ENCODE measurements around the gene FREM1.

Gene FREM1

GRCh38 chr9:14793389-14793788, 116.8 kb downstream of the FREM1 start:
- H3K27ac Mint-ChIP-seq = no peak overlapping the region
- no peaks in the 10 kb centered on the region for H3K36me3 Mint-ChIP-seq (ENCODE audit: low read depth)
- H3K9me3 Mint-ChIP-seq = no peaks in the 10 kb centered on the region
- DNase-seq = no peak
- no peak overlapping the region for H3K4me3 Mint-ChIP-seq
- H3K27me3 Mint-ChIP-seq = peaks cover 21% of the 10 kb centered on the region
- H3K4me1 Mint-ChIP-seq (ENCODE audit: low read depth) = no peaks in the 10 kb centered on the region

DNA sequence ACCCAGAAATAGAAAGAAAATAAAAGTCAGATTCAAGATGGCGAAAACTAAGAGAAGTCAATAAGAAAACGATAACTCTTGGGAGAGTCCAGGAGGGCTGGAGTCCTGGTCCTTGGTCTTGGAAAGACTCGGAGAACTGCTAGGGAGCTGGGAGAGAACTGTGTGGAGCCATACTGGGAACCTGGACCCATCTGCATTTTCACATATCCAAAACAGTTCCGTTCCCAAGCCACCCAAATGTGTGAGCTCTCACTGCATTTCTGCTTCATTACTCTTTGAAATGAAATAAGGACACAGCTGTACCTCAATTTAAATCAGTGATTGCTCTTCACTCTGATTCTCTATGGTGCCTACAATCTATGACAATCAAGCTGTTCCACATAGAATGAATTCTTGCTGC, 119.6 kb downstream of the FREM1 start:
- H3K4me1 Mint-ChIP-seq (ENCODE audit: low read depth) = no peaks in the 10 kb centered on the region
- H3K4me3 Mint-ChIP-seq = no peak overlapping the region
- no peak for DNase-seq
- no peaks in the 10 kb centered on the region for H3K36me3 Mint-ChIP-seq (ENCODE audit: low read depth)
- peaks cover 21% of the 10 kb centered on the region for H3K27me3 Mint-ChIP-seq
- no peak overlapping the region for H3K27ac Mint-ChIP-seq
- no peaks in the 10 kb centered on the region for H3K9me3 Mint-ChIP-seq

DNA sequence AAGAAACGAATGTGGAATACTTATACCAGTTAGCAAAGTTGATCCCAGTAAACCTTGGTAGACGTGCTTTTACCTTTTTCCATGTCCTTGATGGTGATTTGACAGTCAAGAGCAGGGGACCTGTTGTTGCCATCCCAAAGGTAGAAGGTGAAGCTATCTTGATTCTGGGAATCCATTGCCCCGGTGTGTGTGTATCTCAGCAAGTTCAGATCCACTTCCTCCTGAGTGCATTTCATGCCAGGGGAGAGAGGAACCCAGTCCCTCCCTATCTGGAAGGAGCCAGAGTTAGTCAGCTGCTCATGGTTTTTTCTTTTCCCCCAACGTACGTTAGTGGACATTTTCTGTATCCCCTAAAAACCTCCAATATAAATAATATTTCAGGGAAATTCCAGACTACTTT, 121.4 kb downstream of the FREM1 start:
- Mint-ChIP-seq H3K36me3 (ENCODE audit: low read depth) (no peaks in the 10 kb centered on the region), H3K27ac (no peak overlapping the region), H3K9me3 (no peaks in the 10 kb centered on the region), H3K4me3 (no peak overlapping the region), H3K4me1 (ENCODE audit: low read depth) (no peaks in the 10 kb centered on the region), H3K27me3 (peaks cover 15% of the 10 kb centered on the region)
- DNase-seq = no peak

GRCh38 chr9:14783358-14783757, 126.9 kb downstream of the FREM1 start:
- Mint-ChIP-seq H3K9me3 (no peaks in the 10 kb centered on the region), H3K4me1 (ENCODE audit: low read depth) (no peaks in the 10 kb centered on the region), H3K27me3 (peaks cover 7% of the 10 kb centered on the region), H3K4me3 (no peak overlapping the region), H3K36me3 (ENCODE audit: low read depth) (no peaks in the 10 kb centered on the region), H3K27ac (no peak overlapping the region)
- DNase-seq = no peak

DNA sequence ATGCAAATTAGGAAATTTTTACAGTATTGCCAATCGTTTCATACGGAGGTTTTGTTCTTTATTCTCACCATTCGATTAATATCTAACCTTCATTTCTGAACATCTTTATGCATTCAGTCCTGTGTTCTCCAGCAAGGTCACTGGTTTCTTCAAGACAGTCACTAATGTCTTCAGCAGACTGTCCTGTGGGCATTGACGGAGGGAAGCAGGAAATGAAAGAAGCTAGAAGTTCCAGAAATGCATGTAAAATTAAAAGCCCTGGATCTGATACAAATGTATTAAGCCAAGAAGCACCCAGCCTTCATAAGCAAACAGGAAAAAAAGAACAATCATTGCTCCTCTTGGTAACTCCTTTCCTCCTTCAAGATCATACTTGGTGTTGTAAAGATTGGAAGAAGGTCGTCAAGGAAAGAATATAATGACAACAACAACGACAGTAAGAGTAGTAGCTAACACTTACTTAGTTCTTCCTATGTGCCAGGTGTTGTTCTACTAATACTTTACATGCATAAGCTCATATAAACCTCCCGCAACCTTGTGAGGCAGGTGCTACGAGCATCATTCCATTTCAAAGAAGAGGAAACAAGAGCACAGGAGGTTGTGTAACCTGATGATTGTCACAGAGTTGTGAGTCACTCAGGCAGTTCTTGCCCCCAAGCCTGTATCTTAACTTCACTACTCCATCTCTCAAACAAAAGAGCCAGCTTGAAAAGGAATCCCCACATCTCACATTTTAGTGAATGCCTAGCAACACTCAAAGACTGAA, 127.8 kb downstream of the FREM1 start:
- H3K27ac Mint-ChIP-seq = no peak overlapping the region
- H3K36me3 Mint-ChIP-seq (ENCODE audit: low read depth) = no peaks in the 10 kb centered on the region
- peaks cover 7% of the 10 kb centered on the region for H3K27me3 Mint-ChIP-seq
- no peak for DNase-seq
- H3K4me1 Mint-ChIP-seq (ENCODE audit: low read depth) = no peaks in the 10 kb centered on the region
- H3K9me3 Mint-ChIP-seq = no peaks in the 10 kb centered on the region
- H3K4me3 Mint-ChIP-seq = no peak overlapping the region

GRCh38 chr9:14780693-14781092, 129.5 kb downstream of the FREM1 start:
- Mint-ChIP-seq H3K4me3 (no peak overlapping the region), H3K27me3 (peaks cover 12% of the 10 kb centered on the region), H3K27ac (no peak overlapping the region), H3K9me3 (no peaks in the 10 kb centered on the region), H3K4me1 (ENCODE audit: low read depth) (no peaks in the 10 kb centered on the region), H3K36me3 (ENCODE audit: low read depth) (no peaks in the 10 kb centered on the region)
- no peak for DNase-seq

GRCh38 chr9:14780251-14780650, 130.0 kb downstream of the FREM1 start:
- H3K36me3 Mint-ChIP-seq (ENCODE audit: low read depth) = no peaks in the 10 kb centered on the region
- peaks cover 13% of the 10 kb centered on the region for H3K27me3 Mint-ChIP-seq
- H3K4me1 Mint-ChIP-seq (ENCODE audit: low read depth) = no peaks in the 10 kb centered on the region
- no peak overlapping the region for H3K27ac Mint-ChIP-seq
- DNase-seq = no peak
- no peak overlapping the region for H3K4me3 Mint-ChIP-seq
- no peaks in the 10 kb centered on the region for H3K9me3 Mint-ChIP-seq

- Mint-ChIP-seq H3K4me1 (ENCODE audit: low read depth) (no peaks in the 10 kb centered on the region), H3K4me3 (no peak overlapping the region), H3K9me3 (no peaks in the 10 kb centered on the region), H3K27me3 (peaks cover 13% of the 10 kb centered on the region), H3K36me3 (ENCODE audit: low read depth) (no peaks in the 10 kb centered on the region), H3K27ac (no peak overlapping the region)
- DNase-seq = no peak
These were observed 130.6 kb downstream of the FREM1 start for GRCh38 chr9:14779566-14780022.

DNA sequence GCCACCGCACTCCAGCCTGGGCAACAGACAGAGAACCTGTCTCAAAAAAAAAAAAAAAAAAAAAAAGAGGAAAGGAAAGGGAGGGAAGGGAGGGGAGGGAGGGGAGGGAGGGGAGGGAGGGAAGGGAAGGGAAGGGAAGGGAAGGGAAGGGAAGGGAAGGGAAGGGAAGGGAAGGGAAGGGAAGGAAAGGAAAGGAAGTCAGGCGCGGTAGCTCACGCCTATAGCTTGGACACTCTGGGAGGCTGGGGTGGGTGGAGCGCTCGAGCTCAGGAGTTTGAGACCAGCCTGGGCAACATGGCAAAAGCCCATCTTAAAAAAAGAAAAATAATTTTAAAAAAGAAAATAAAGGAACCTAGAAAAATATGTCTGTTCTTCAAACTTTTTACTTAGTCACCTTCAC, 131.7 kb downstream of the FREM1 start:
- no peaks in the 10 kb centered on the region for H3K9me3 Mint-ChIP-seq
- no peaks in the 10 kb centered on the region for H3K36me3 Mint-ChIP-seq (ENCODE audit: low read depth)
- H3K4me3 Mint-ChIP-seq = no peak overlapping the region
- H3K4me1 Mint-ChIP-seq (ENCODE audit: low read depth) = no peaks in the 10 kb centered on the region
- no peak for DNase-seq
- H3K27me3 Mint-ChIP-seq = peaks cover 13% of the 10 kb centered on the region
- H3K27ac Mint-ChIP-seq = no peak overlapping the region

DNA sequence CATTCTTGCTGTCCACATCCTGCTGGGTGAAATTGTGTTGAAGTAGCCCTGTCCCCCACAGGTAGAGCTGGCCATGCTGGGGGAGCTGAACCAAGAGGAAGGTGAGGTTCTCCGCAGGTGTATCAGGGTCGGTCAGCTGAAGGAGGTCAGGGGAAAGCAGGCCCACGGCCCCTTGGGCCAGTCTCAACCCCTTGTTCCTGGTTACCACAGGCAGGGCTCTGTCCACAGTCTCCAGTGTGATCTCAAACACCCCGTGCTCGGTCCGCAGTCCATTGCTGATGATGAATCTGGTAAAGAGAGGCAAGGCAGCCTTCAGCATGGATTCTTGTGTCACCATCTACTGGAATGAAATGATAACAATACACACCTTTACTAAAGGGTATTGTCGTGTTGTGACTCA, 134.3 kb downstream of the FREM1 start:
- peaks cover 12% of the 10 kb centered on the region for H3K27me3 Mint-ChIP-seq
- DNase-seq = no peak
- no peak overlapping the region for H3K4me3 Mint-ChIP-seq
- no peaks in the 10 kb centered on the region for H3K36me3 Mint-ChIP-seq (ENCODE audit: low read depth)
- H3K9me3 Mint-ChIP-seq = no peaks in the 10 kb centered on the region
- no peak overlapping the region for H3K27ac Mint-ChIP-seq
- no peaks in the 10 kb centered on the region for H3K4me1 Mint-ChIP-seq (ENCODE audit: low read depth)

- no peaks in the 10 kb centered on the region for H3K4me1 Mint-ChIP-seq (ENCODE audit: low read depth)
- no peak overlapping the region for H3K27ac Mint-ChIP-seq
- H3K4me3 Mint-ChIP-seq = no peak overlapping the region
- H3K9me3 Mint-ChIP-seq = no peaks in the 10 kb centered on the region
- DNase-seq = no peak
- H3K27me3 Mint-ChIP-seq = peaks cover 30% of the 10 kb centered on the region
- H3K36me3 Mint-ChIP-seq (ENCODE audit: low read depth) = no peaks in the 10 kb centered on the region
These were observed 139.6 kb downstream of the FREM1 start for GRCh38 chr9:14770592-14770991.

DNA sequence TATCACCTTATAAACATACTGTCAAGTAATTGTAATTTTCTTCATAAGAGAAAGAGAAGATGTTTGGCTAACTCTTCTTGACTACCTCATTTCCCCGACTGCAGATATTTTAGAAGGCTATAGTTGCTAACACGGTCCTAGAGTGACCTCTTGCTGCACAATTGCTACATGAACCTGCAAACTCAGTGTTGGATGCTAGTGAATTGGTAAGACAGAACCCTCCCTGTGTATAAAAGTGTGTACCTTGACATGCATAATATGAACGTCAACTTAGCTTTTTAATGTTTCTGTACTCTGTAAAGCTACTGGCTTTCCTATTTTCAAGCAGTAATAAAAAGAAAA, 141.0 kb downstream of the FREM1 start:
- Mint-ChIP-seq H3K27ac (no peak overlapping the region), H3K4me1 (ENCODE audit: low read depth) (no peaks in the 10 kb centered on the region), H3K4me3 (no peak overlapping the region), H3K27me3 (peaks cover 31% of the 10 kb centered on the region), H3K36me3 (ENCODE audit: low read depth) (no peaks in the 10 kb centered on the region), H3K9me3 (no peaks in the 10 kb centered on the region)
- DNase-seq = no peak

DNA sequence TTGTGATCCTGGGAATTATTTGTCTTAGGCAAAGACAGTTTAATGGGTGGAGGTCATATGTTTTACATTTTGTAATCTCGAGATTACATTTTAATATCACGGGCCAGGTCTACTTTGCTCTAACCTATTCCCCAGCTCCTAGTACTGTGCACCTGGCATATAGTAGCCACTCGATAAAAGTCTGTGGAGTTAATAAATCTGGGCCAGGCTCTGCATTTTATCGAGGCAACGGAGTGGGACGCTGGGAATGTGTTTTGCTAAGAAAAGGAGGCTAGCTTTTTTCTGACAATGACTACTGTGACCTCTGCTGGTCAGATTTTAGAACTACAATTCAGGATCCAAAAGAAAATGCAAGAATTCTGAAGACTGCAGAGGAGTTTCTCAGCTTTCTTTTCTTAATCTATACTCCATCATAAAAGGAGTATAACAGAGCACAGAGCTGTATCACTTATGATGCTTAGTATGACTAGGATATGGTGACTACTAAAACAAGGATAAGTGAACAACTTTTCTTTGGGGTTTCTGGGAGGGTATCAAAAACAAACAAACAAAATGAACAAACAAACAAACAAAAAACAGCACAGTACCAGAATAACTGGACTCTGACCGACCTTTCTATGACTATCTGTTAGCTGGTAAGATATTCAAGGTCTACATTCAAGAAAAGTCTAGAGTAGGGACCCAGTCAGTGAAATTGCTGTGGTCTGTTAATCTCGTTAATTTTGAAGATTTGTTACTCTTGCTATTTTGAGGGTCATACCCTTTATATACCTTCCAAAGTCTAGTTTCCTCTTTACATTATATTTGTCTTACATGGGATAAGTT, 141.6 kb downstream of the FREM1 start:
- peak; percentile 33 for DNase-seq
- no peak overlapping the region for H3K4me3 Mint-ChIP-seq
- H3K36me3 Mint-ChIP-seq (ENCODE audit: low read depth) = no peaks in the 10 kb centered on the region
- H3K4me1 Mint-ChIP-seq (ENCODE audit: low read depth) = no peaks in the 10 kb centered on the region
- peaks cover 35% of the 10 kb centered on the region for H3K27me3 Mint-ChIP-seq
- no peaks in the 10 kb centered on the region for H3K9me3 Mint-ChIP-seq
- H3K27ac Mint-ChIP-seq = no peak overlapping the region

- Mint-ChIP-seq H3K4me3 (no peak overlapping the region), H3K36me3 (ENCODE audit: low read depth) (no peaks in the 10 kb centered on the region), H3K27me3 (peaks cover 49% of the 10 kb centered on the region), H3K9me3 (no peaks in the 10 kb centered on the region), H3K4me1 (ENCODE audit: low read depth) (no peaks in the 10 kb centered on the region), H3K27ac (no peak overlapping the region)
- no peak for DNase-seq
These were observed 143.9 kb downstream of the FREM1 start for GRCh38 chr9:14766299-14766698.

DNA sequence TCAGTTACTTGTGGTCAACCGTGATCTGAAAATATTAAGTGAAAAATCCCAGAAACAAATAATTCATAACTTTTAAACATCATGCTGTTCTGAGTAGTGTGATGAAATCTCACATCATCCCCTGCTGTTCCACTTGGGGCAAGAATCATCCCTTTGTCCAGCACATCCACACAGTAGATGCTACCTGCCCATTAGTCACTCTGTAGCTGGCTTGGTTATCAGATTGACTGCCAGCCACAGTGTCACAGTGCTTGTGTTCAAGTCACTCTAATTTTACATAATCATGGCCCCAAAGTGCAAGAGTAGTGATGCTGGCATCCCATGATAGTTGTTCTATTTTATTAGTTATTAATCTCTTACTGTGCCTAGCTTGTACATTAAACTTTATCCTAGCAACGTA, 148.6 kb downstream of the FREM1 start:
- no peak for DNase-seq
- no peaks in the 10 kb centered on the region for H3K36me3 Mint-ChIP-seq (ENCODE audit: low read depth)
- peaks cover 39% of the 10 kb centered on the region for H3K27me3 Mint-ChIP-seq
- H3K9me3 Mint-ChIP-seq = no peaks in the 10 kb centered on the region
- no peak overlapping the region for H3K27ac Mint-ChIP-seq
- H3K4me3 Mint-ChIP-seq = no peak overlapping the region
- no peaks in the 10 kb centered on the region for H3K4me1 Mint-ChIP-seq (ENCODE audit: low read depth)
